ENCODE measurements around the gene NTM. TPM values are rescaled to one million over a fixed set of nuclear protein-coding genes. Genes with fewer than 3 reads are reported as not detected.

NTM gene
- total and polyA plus RNA-seq, 2 of the 8 experiments (the other 6 are each of a cell fraction or from before 2014, with no cell fraction given), result 13.4 to 20.0 TPM

DNA sequence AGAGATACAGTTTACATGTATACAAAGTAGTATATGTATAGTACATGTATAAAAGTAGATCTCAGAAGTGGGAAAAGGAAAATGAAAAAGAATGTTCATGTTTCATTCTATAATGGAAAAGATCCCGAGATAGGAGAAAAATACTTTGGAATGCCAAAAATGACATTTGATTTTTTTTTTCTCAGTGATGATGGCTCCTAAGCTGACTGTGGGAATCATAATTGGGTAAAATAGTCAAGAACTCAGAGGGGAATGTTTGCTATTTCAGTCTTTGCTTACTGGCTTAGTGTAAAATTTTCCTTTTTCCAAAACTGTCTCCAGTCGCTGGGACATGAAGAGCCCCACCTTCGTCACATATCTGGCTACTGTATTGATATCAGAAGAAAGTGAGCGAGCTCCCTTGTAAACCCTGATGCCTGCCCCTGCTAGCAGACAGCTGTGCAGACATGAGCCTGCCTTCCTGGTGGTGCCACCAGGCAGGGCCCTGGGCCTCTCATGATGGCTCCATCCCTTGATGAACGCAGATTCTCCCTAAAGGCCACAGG is 944.6 kb downstream of the NTM start:
- Histone ChIP-seq H3K56ac (replicated peaks; ENCODE audit: insufficient read length, low read depth, low read length) (no peak overlapping the region), H2BK120ac (replicated peaks; ENCODE audit: low read depth, low read length) (no peak overlapping the region), H2BK5ac (ENCODE audit: low read depth, low read length) (no peak overlapping the region), H3K14ac (ENCODE audit: insufficient read length) (no peak overlapping the region), H3K18ac (ENCODE audit: extremely low read depth, low read length) (no peak overlapping the region), H2AK5ac (ENCODE audit: low read depth, low read length) (no peak overlapping the region), H3K23me2 (ENCODE audit: low read depth, low read length) (no peaks in the 10 kb centered on the region), H3K9ac (replicated peaks in 1 of 4; ENCODE audit: extremely low read depth in 1 of 4, low read depth in 3 of 4, low read length in 3 of 4) (no peak overlapping the region), H4K8ac (ENCODE audit: extremely low read depth, insufficient read depth, low read length) (no peak overlapping the region), H3K9me3 (ENCODE audit: insufficient read depth in 2 of 2, low read depth in 1 of 2, low read length in 1 of 2) (peaks cover 4 to 8% of the 10 kb centered on the region in 2 experiments; a peak in 2 of 4 replicates), H4K20me1 (replicated peaks in 1 of 2; ENCODE audit: control insufficient read depth in 1 of 2, insufficient read depth in 2 of 2, low read length in 2 of 2) (no peaks in the 10 kb centered on the region), H3K27me3 (replicated peaks in 1 of 4; ENCODE audit: control insufficient read depth in 3 of 4, extremely low read depth in 1 of 4, insufficient read depth in 3 of 4, low read length in 3 of 4) (no peaks in the 10 kb centered on the region), H2AFZ (ENCODE audit: low read length) (no peak overlapping the region), H3K4me1 (replicated peaks in 1 of 4; ENCODE audit: control insufficient read depth in 3 of 4, insufficient read depth in 4 of 4, low read length in 3 of 4) (no peaks in the 10 kb centered on the region; a peak in 1 of 7 replicates), H4K91ac (replicated peaks; ENCODE audit: insufficient read length, low read length) (no peak overlapping the region), H3K23ac (ENCODE audit: insufficient read length) (no peak overlapping the region), H3K36me3 (ENCODE audit: control insufficient read depth in 2 of 4, insufficient read depth in 4 of 4, low read length in 3 of 4) (peaks cover 0 to 5% (median 0%) of the 10 kb centered on the region in 4 experiments; a peak in 1 of 8 replicates), H3K79me1 (ENCODE audit: low read depth, low read length) (no peaks in the 10 kb centered on the region; the same call in 1 of the 2 replicates), H3K27ac (ENCODE audit: low read depth, low read length) (no peak overlapping the region), H2BK12ac (ENCODE audit: low read depth, low read length) (no peak overlapping the region), H4K5ac (ENCODE audit: insufficient read length, low read depth, low read length) (no peak overlapping the region), H3K4ac (replicated peaks; ENCODE audit: insufficient read length, low read depth, low read length) (no peak overlapping the region), H3K4me3 (ENCODE audit: extremely low read depth in 1 of 4, insufficient read depth in 2 of 4, low read depth in 3 of 4, low read length in 4 of 4) (no peak overlapping the region), H2BK15ac (ENCODE audit: low read length) (no peak overlapping the region), H3K4me2 (ENCODE audit: insufficient read depth in 1 of 2, low read depth in 2 of 2, low read length in 2 of 2) (no peak overlapping the region), H3K79me2 (ENCODE audit: control insufficient read depth in 1 of 2, insufficient read depth in 2 of 2, low read length in 2 of 2) (no peaks in the 10 kb centered on the region), H2BK20ac (ENCODE audit: low read length) (no peak overlapping the region)
- TF ChIP-seq TAF7 (optimal IDR thresholded peaks at IDR 0.05; ENCODE audit: borderline replicate concordance, low read depth, low read length), result no peak
- no peak for TF ChIP-seq PHF8 (conservative IDR thresholded peaks at IDR 0.05; ENCODE audit: low read depth, low read length)
- TF ChIP-seq SP2 (IDR thresholded peaks at IDR 0.05; ENCODE audit: low read length), result no peak
- no peak for TF ChIP-seq RAD21 (IDR thresholded peaks at IDR 0.05 in 1 of 2, conservative IDR thresholded peaks at IDR 0.05 in 1 of 2; ENCODE audit: low read depth in 2 of 2, low read length in 2 of 2)
- ChIA-PET POLR2A (ENCODE audit: partially characterized antibody) (no interaction called here), CTCF (ENCODE audit: partially characterized antibody) (interaction anchor here (0.7 to 9.5 kb wide), 6 partner anchors 14 to 131 kb away, joined by 3 to 146 read pairs (median 4); no protein-coding TSS in a partner anchor)
- FAIRE-seq, result no peak
- DNase-seq (ENCODE audit: low read depth in 1 of 2, low spot score in 2 of 2), result no peak
- 84% methylated on average over 5 of the region's 5 CpGs; no CpG with 5 or more reads in 1 of the 2 experiments for WGBS, 2 experiments (ENCODE audit: extremely low coverage in 1 of 2, insufficient coverage in 1 of 2, insufficient read length in 1 of 2, insufficient replicate concordance in 2 of 2, low coverage in 1 of 2, low lambda C conversion rate in 2 of 2, missing lambda C conversion rate in 1 of 2)
